Left renal cortex interstitium (tissue), 4 donors: ENCODE data around the gene KDM5B. TPM values are rescaled to one million over a fixed set of nuclear protein-coding genes. Genes with fewer than 3 reads are reported as not detected.

Source experiments
- DNase-seq, 4 donors: peaks; one replicate each; pipeline ENCODE4 v3.0.0-alpha.2; 2013; ENCODE audit warnings: low read depth in 4 of 4, low spot score in 2 of 4, missing footprints in 1 of 4
- polyA plus RNA-seq, 4 donors: library from polyadenylated mRNA; unstranded; fragments of 120-200 nt; gene quantifications; one replicate each; pipeline ENCODE4 v1.2.1, GENCODE V29; 2013; ENCODE audit not compliant: insufficient read length in 4 of 4

Gene KDM5B
- polyA plus RNA-seq, 4 donors: 89.6 to 105 (median 97.2) TPM

DNA sequence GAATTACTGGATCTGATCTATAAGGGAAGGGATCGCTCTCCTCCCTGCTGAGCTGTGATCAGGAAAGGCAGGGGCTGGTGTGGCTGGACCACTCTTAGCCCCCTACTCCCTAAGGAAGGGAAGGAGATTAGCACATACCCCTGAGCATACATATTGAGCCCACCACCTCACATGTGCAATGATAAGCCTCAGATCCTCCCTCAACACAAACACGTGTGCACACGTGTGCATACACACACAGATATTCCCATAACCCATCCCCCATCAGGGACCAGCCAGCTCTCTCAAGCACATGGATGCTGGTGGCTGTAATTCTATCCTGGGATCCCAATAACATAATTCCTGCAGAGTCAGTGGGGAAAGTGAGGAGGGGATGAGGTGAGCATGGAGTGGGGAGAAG lies 119.1 kb downstream of the KDM5B start:
- no peak for DNase-seq

DNA sequence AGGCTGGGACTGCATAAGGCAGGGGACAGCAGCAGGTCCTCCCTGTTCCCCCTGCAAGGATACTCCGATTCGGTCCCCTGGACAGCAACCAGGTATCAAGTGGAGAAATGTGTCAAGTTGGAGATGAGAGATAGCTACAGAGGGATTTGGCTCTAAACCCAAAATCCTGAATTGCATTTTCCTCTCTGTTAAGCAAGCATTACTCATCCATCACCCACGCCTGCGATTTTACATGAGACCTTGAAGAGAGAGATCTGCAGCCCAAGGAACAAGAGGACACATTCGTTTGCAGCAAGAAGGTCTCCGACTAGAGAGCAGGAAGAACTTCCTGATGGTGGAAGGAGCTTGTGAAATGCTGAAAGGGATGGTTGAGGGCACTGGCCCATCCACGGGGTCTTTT lies 119.8 kb downstream of the KDM5B start:
- no peak for DNase-seq

DNA sequence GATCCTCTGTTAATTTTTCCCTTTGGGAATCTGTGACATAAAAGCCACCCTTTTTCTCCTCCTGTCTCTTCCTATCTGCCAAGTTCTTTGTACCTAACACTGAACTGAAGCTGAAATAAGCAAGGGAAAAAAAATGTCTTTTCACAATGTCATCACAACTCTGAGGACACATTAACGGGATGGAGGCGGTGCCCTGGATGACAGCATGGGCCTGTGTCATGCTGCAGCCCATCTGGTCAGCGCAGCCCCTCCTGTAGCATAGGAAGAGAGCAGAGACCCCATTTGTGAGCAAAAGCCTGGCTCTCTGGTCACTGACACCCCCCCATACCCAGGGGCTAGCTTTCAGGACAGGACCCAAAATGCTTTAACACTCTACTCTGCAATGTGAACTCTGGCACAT lies 120.4 kb downstream of the KDM5B start:
- no peak for DNase-seq

DNA sequence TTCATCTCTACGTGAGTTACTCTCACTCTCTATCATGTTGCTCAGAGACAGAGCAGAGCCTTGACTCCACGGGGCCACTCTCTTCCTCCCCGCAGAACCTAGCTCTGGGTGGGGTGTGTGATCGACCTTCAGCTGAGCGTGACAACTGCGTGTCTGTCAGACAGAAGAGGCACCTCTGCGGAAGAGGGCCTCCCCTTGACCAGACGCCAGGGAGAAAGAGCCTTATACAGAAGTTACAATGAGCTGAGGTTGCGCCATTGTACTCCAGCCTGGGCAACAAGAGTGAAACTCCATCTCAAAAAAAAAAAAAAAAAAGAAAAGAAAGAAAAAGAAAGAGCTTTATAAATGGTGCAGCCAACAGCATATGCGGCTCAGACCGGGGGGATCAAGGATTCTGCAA lies 120.9 kb downstream of the KDM5B start:
- DNase-seq: no peak

DNA sequence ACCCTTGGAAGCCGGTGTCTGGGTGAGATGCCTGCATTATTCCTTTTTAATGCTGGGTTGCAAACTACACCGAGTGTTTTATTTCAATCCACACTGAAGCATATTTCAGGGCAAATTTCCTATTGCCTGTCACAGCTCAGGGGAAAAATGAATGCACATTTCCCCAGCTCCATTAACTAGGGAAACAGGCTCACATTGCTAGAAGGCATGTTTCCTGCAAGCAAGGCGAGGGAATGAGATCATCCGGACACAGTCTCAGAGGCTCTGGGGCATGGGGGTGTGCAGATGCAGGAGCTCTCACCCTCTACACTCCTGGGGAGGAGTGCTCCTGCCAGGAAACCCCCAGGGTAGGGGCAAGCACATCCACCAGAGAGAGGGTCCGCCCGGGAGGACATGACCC lies 122.6 kb downstream of the KDM5B start:
- DNase-seq: no peak

DNA sequence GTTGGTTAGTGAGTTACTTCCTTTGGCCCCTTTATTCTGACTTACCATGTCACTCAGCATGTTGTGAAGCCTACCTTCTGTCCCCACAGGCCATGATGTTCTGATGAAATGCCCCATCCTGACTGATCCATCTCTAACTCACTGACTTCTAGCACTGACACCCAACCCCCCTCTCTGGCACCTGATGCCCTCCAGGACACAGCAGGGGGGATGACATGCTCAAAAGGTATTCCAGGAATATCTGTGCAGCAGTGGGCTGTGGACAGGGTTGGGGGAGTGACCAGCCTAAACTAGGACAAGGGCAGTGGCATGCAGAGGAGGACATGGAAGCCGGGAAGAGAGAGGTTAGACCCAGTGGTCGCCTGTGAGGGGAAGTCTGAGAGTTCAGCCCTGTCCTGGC lies 123.5 kb downstream of the KDM5B start:
- no peak for DNase-seq

DNA sequence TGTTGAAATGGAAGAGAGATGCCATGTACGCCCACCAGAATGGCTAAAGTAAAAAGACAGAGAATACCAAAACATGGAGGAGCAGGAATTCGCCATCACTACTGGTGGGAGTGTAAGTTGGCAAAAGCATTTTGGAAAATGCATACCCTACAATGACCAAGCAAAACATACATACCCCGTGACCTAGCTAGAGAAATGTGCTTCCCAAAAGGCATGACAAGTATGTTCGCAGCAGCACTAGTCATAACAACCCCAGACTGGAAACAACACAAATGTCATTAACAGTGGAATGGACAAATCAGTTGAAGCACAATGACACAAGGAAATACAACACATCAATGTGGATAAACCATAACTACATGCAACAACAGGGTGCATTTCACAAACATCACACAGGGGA lies 125.2 kb downstream of the KDM5B start:
- DNase-seq: no peak

DNA sequence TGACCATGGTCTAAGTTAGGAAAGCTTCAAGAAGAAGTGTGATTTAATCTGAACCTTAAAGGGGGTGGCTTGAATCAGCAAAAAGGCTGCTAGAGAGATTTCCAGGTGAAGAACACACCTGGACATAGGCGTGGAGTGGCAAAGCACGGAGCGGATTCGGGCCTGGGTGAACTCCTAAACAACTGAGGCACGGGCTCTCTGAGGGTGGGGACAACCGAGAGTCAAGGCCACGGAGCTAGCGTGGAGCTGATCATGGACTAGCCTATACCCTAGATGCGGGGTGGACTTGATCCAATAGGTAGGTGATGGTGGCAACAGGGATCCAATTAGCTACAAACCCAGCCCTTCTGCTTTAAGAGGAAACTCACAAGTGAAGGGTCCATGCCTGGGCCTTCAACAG lies 125.7 kb downstream of the KDM5B start:
- DNase-seq: no peak

DNA sequence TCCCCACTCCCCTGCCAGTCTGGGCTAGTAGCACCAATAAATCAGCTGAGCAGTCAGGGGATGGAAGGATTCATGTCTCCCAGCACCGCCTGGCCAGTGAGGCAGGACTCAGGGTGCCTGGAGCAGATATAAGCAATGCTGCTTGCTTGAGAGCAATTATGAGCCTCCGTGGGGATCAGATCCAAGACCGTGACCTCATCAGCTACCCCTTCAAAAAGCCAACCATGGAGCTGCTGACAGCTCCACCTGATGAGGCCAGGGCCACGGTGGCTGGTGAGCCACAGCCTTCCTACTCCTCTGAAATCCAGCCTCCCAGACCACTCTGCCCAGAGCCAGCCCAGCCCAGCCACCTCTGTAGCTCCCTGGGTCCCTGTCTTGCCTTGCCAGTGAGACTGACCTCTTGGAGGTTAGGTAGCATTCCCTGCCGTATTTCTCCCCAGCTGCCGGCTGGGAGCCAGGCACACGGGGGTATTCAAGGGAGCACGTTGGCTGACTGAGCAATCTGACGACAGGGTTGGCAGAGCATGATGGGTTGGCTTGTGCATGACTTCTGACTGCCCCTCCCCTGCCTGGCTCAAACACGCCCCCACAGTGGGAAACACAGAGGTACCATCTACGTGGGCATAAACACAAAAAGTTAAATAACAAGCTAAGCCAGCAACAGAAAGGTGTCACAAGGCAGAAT lies 126.3 kb downstream of the KDM5B start:
- DNase-seq: no peak

DNA sequence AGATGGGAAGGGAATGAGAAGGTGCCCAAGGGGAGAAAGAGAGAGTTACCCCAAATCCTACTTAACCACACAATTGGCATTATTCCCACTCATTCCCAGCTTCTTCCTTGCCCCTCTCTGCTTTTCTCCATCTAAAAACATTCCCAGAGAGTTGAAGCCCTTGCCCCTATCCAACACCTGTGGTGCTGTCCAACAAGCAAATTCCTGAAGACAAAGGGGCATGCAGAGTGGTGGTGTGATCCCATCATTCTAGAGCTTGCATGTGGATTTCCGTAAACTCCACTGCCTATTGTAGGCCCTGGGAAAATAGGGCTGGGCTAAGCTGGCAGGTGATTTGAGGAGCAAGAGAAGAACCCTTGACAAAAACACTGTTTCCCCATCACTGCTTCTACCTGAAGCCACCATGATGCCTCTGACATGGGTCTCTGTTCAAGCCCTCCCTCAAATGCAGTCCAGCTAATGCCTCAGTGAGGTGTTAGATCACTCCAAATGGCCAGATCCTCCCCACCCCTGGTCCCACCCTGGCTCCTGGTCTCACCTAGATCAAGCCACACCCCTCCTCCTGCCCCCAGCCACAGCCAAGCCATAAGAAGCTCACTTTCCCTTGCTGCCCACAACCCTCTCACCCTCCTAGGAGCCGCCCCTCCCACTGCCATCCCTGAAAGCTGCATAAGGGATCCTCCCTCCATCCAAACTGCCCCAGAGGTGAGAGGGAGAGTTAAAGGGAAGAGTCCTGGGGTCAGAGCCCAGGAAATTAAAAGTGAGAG lies 127.5 kb downstream of the KDM5B start:
- peak in 1 of 4 donors; percentile 33 for DNase-seq

DNA sequence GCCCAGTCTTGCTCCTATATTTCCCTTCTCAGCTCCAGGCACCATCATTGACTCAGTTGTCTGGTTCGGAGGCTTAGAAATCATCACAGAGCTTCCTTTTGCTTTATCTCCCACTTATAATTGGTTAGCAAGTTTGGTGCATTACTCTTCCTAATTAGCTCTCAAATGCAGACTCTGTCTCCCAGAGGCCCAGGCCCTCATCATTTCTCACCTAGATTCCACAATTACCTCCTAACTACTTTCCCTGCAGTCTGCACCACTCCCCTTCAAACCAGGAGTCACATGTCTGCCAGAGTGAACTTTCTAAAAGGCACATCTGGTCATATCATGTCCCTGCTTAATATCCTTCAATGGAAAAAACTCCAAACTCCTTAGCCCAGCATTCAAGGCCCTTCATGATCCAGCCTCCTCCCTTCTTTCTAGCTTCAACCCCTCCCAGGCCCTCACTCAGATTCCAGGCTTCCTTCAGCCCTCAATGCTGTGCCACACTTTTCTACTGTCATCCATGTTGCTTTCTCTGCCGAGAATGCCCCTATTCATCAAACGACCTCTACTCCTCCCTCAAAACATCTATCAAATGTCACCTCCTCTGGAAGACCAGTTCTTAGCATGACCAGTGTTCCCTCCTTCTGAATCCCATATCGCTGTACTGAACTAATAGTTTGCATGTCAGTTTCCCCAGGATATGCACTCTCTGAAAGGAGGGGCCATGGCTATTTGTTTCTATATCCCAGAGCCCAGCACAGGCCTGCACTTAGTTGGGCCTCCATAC lies 128.6 kb downstream of the KDM5B start:
- DNase-seq: no peak

DNA sequence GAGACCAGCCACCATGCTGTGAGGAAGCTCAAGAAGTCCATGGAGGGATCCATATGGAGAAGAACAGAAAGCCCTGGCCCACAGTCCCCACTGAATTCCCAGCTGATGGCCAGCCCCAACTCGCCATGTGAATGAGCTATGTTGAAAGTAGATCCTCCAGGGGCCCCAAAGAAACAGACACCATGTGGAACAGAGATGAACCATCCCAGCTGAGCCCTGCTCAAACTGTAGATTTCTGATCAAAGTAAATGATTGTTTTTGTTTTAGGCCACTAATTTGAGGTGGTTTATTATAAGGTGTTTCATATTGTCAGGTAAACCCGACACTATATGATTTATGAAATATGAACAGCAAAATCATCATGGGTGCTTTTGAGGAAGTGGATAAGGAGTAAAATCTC lies 130.8 kb downstream of the KDM5B start:
- DNase-seq: no peak

Other genes starting within 250 kb of the KDM5B start
- 1 to 10 TPM; 1.9 to 2.9 (median 2.1) TPM for gene SYT2, start 98.0 kb downstream of the KDM5B start, polyA plus RNA-seq
- gene PCAT6, start 2.5 kb upstream of the KDM5B start, polyA plus RNA-seq: 1 to 10 TPM; 3.6 to 5.1 (median 4.5) TPM
- 10 to 100 TPM; 10.0 to 12.2 (median 10.9) TPM for gene RABIF, start 80.7 kb upstream of the KDM5B start, polyA plus RNA-seq
- 10 to 100 TPM; 34.4 to 45.8 (median 40.7) TPM for gene KLHL12, start 118.8 kb upstream of the KDM5B start, polyA plus RNA-seq
- 10 to 100 TPM; 73.9 to 83.5 (median 78.4) TPM for gene ADIPOR1, start 149.9 kb upstream of the KDM5B start, polyA plus RNA-seq
- gene CYB5R1, start 158.8 kb upstream of the KDM5B start, polyA plus RNA-seq: 10 to 100 TPM; 47.7 to 52.8 (median 48.6) TPM
- gene TMEM183A, start 199.0 kb upstream of the KDM5B start, polyA plus RNA-seq: 10 to 100 TPM; 68.3 to 82.8 (median 74.7) TPM
- gene PPFIA4, start 218.1 kb upstream of the KDM5B start, polyA plus RNA-seq: 10 to 100 TPM in 2 of 4 donors, 1 to 10 TPM in 2; 4.0 to 12.2 (median 8.5) TPM